Naive thymus-derived CD4-positive, alpha-beta T cell (primary cell): ENCODE results near the gene NTF3. TPM values are rescaled to one million over a fixed set of nuclear protein-coding genes. Genes with fewer than 3 reads are reported as not detected.

Experiments used
- ATAC-seq: fragments of 150-1000 bp; cut with Tn5 transposase; 2 replicates; pipeline ENCODE4 v1.10.0; 2021; ENCODE audit warnings: mild to moderate bottlenecking, moderate library complexity
- CTCF ChIA-PET: fragments of 350-600 bp; sonication (Branson Sonifier 250); formaldehyde crosslinking; loops from one replicate; lab custom pipeline; 2021; ENCODE audit warnings: antibody characterized with exemption; lab: Charles Lee
- POLR2A ChIA-PET: fragments of 350-600 bp; sonication (Branson Sonifier 250); formaldehyde crosslinking; loops from one replicate; lab custom pipeline; 2021; ENCODE audit warnings: antibody characterized with exemption, inconsistent platforms; lab: Charles Lee
- DNase-seq, 9 donors: peaks; one replicate each; pipeline versions ENCODE4 v3.0.0 to v3.0.0-alpha.2; 2020 to 2022; ENCODE audit warnings: mixed read lengths in 1 of 9
- H3K27ac ChIP-seq: one replicate; pipeline ENCODE4 v1.7.0; 2013; ENCODE audit warnings: mild to moderate bottlenecking, low read depth, low read length, moderate library complexity
- H3K27me3 ChIP-seq, 2 donors: one replicate each; pipeline ENCODE4 v1.7.0; 2013; ENCODE audit warnings: low read length in 2 of 2, mild to moderate bottlenecking in 2 of 2, moderate library complexity in 2 of 2; ENCODE audit not compliant: control insufficient read depth in 2 of 2, insufficient read depth in 2 of 2
- H3K36me3 ChIP-seq, 3 experiments: 1 replicate in 2 of 3; 2 replicates in 1 of 3; pipeline ENCODE4 v1.7.0; 2013; ENCODE audit warnings: low read length in 3 of 3, mild to moderate bottlenecking in 3 of 3, moderate library complexity in 1 of 3; ENCODE audit not compliant: insufficient read depth in 3 of 3, control insufficient read depth in 2 of 3
- H3K4me1 ChIP-seq, 2 donors: one replicate each; pipeline ENCODE4 v1.7.0; 2013; ENCODE audit warnings: low read length in 2 of 2, mild to moderate bottlenecking in 2 of 2, moderate library complexity in 1 of 2; ENCODE audit not compliant: control insufficient read depth in 2 of 2, insufficient read depth in 2 of 2
- H3K4me3 ChIP-seq: 2 replicates; pipeline ENCODE4 v1.7.0; 2013; ENCODE audit warnings: mild to moderate bottlenecking, low read length
- H3K9me3 ChIP-seq, 3 experiments: 1 replicate in 2 of 3; 2 replicates in 1 of 3; pipeline ENCODE4 v1.7.0; 2013; ENCODE audit warnings: low read length in 3 of 3; ENCODE audit not compliant: control insufficient read depth in 2 of 3
- H3K27ac Mint-ChIP-seq, 9 donors: one replicate each; pipeline ENCODE4 v1.8.0; 2020 to 2022; ENCODE audit warnings: mixed read lengths in 9 of 9, mild to moderate bottlenecking in 8 of 9, moderate library complexity in 5 of 9, inconsistent platforms in 2 of 9
- H3K27me3 Mint-ChIP-seq, 5 donors: one replicate each; pipeline ENCODE4 v1.8.0; 2021 to 2022; ENCODE audit warnings: mixed read lengths in 5 of 5, mild to moderate bottlenecking in 1 of 5
- H3K36me3 Mint-ChIP-seq, 5 donors: one replicate each; pipeline ENCODE4 v1.8.0; 2020 to 2022; ENCODE audit warnings: mixed read lengths in 5 of 5, mild to moderate bottlenecking in 3 of 5, inconsistent platforms in 1 of 5
- H3K4me1 Mint-ChIP-seq, 7 donors: one replicate each; pipeline ENCODE4 v1.8.0; 2020 to 2022; ENCODE audit warnings: mixed read lengths in 7 of 7, mild to moderate bottlenecking in 3 of 7, inconsistent platforms in 1 of 7
- H3K4me3 Mint-ChIP-seq, 10 donors: one replicate each; pipeline ENCODE4 v1.8.0; 2020 to 2022; ENCODE audit warnings: mild to moderate bottlenecking in 10 of 10, mixed read lengths in 10 of 10, moderate library complexity in 6 of 10, inconsistent platforms in 2 of 10
- H3K9me3 Mint-ChIP-seq, 11 donors: one replicate each; pipeline ENCODE4 v1.8.0; 2020 to 2022; ENCODE audit warnings: mixed read lengths in 11 of 11, mild to moderate bottlenecking in 4 of 11, inconsistent platforms in 1 of 11, moderate library complexity in 1 of 11
- intact Hi-C, 2 donors: fragments of 100-400 bp; cut with micrococcal nuclease; formaldehyde crosslinking; loops; one replicate each; pipeline ENCODE4 v1.15.1; 2023
- polyA plus RNA-seq, 2 donors: library from polyadenylated mRNA; unstranded; fragments of 300-500 nt; fragmentation: Illumina TruSeq; gene quantifications; one replicate each; pipeline ENCODE4 v1.2.3, GENCODE V29; 2021
- total RNA-seq, 6 experiments: library from RNA in 5 of 6; stranded (reverse) in 5 of 6; gene quantifications; 1 replicate in 5 of 6; 2 replicates in 1 of 6; pipeline ENCODE4 v1.2.3 and lab custom pipeline; 2021 to 2026

The NTF3 gene
- total and polyA plus RNA-seq, 7 experiments from 2014 or later = not detected

DNA sequence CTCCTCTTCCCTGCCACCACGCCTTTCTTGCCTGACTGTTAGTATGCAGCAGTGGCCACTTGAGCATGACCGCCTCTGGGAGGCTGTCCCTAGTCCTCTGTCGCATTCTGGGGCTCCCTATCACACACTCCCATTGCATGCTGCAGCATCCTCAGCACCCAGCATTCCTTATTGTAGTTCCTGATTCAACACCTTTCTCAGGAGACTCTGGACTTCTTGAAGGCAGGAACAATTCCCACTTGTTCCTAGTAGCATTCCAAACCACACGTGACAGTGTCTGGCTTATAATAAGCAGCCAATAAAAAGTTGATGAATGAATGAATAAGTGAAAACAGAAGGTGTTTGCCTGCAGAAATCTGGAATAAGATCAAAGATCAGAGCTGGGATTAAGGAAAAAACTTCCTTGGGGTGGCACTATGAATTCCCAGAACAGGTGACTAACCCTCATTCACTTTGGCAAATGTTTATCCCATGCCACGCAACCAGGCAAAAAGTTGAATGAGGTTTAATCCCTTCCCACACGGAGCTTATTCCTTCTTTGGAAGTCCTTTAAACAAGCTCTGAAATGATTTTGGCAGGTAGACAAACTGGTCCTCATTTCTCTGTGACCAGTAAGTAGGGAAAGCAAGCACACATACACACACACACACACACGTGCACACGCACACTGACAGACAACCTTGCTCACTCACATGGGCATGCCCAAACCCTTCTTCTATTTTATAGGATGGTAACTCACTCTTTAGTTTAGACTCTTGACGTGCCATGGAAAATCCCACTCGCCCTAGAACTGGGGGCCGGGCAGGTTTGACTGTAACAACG is 26.5 kb downstream of the NTF3 start:
- DNase-seq (no peak), ATAC-seq (no peak)
- no peak overlapping the region for H3K4me3 Mint-ChIP-seq
- H3K4me1 Mint-ChIP-seq = peaks cover 5 to 17% (median 12%) of the 10 kb centered on the region in 7 donors
- H3K27me3 Mint-ChIP-seq = peaks cover 0 to 9% (median 3%) of the 10 kb centered on the region in 5 donors
- no peaks in the 10 kb centered on the region for H3K36me3 Mint-ChIP-seq
- peaks cover 0 to 2% (median 0%) of the 10 kb centered on the region in 11 donors for H3K9me3 Mint-ChIP-seq
- ChIA-PET POLR2A (no interaction called here), CTCF (no interaction called here)
- Histone ChIP-seq H3K9me3 (no peaks in the 10 kb centered on the region), H3K4me3 (no peak overlapping the region), H3K4me1 (no peaks in the 10 kb centered on the region), H3K27me3 (no peaks in the 10 kb centered on the region), H3K36me3 (no peaks in the 10 kb centered on the region), H3K27ac (no peak overlapping the region)
- intact Hi-C loops = no loop called here
- H3K27ac Mint-ChIP-seq = peak overlapping the region in 1 of 9 donors; percentile 8

DNA sequence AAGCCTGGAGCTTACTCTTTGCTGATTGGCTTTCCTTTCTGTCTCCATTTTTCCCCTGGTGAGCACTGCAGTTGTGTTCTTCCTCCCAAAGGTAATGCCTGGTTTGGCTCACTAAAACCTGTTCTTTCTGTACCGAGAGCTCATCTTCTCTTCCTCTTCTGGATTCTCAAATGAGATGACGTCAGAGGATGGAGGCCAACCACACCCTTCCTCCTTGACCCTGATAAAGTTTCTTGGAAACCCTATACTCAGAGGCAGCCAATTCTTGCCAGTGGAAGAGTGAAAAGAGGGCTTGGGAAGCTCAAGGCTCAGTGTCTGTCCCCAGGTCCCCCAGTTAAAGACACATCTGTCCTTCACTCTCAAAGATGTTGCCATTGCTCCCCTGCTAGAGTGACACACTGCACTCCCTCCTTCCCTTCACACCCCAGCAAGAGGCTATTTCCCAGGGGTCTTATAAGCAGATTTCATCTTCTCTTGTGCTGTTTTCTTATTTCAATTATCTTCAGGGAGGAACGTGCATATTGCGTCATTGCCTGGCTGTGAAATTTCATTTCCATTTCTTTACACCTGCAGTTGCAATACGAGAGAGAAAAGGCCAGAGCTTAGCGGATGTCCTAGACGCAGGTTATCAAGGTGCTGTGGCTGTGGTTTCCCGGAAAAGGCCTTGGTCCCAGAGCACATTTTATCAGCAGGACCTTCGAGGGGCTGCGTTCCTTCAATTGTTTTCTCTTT is 27.3 kb downstream of the NTF3 start:
- Mint-ChIP-seq H3K4me1 (peaks cover 5 to 17% (median 12%) of the 10 kb centered on the region in 7 donors), H3K27me3 (peaks cover 0 to 7% (median 0%) of the 10 kb centered on the region in 5 donors), H3K27ac (no peak overlapping the region), H3K9me3 (no peaks in the 10 kb centered on the region), H3K4me3 (no peak overlapping the region), H3K36me3 (no peaks in the 10 kb centered on the region)
- ATAC-seq (no peak), DNase-seq (no peak)
- H3K4me3 ChIP-seq = no peak overlapping the region
- no peaks in the 10 kb centered on the region for H3K27me3 ChIP-seq
- H3K9me3 ChIP-seq = no peaks in the 10 kb centered on the region
- H3K36me3 ChIP-seq = no peaks in the 10 kb centered on the region
- CTCF ChIA-PET = no interaction called here
- intact Hi-C loops = no loop called here
- POLR2A ChIA-PET = no interaction called here
- no peak overlapping the region for H3K27ac ChIP-seq
- H3K4me1 ChIP-seq = no peaks in the 10 kb centered on the region

DNA sequence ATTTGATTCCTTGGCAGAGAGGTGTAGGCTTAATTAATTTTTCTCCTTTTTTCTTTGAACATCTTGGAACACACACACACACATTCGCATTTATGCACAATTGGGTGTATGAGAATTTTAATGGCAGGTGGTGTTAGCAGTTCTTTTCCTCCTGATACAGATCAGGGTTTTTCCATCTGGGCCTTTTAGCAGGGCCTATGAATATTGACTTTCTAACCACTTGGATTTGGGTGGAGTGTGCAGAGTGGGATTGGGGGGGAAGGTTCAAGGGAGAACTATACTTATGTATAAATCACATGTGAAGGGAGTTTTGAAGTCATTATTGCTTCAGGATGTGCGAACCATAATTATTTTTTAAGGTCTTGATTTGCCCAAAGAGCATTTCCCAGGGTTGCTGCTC is 28.9 kb downstream of the NTF3 start:
- intact Hi-C loops = no loop called here
- no peak overlapping the region for H3K4me3 Mint-ChIP-seq
- no peaks in the 10 kb centered on the region for H3K4me1 ChIP-seq
- H3K27me3 Mint-ChIP-seq = peaks cover 0 to 7% (median 0%) of the 10 kb centered on the region in 5 donors
- H3K36me3 Mint-ChIP-seq = no peaks in the 10 kb centered on the region
- no peaks in the 10 kb centered on the region for H3K27me3 ChIP-seq
- no peak overlapping the region for H3K27ac Mint-ChIP-seq
- POLR2A ChIA-PET = no interaction called here
- H3K27ac ChIP-seq = no peak overlapping the region
- peaks cover 5 to 17% (median 12%) of the 10 kb centered on the region in 7 donors for H3K4me1 Mint-ChIP-seq
- CTCF ChIA-PET = no interaction called here
- H3K4me3 ChIP-seq = no peak overlapping the region
- ATAC-seq (no peak), DNase-seq (no peak)
- H3K9me3 Mint-ChIP-seq = no peaks in the 10 kb centered on the region
- no peaks in the 10 kb centered on the region for H3K36me3 ChIP-seq
- no peaks in the 10 kb centered on the region for H3K9me3 ChIP-seq

GRCh38 chr12:5461966-5462365 is 30.1 kb downstream of the NTF3 start:
- no peaks in the 10 kb centered on the region for H3K9me3 Mint-ChIP-seq
- Histone ChIP-seq H3K27me3 (no peaks in the 10 kb centered on the region), H3K9me3 (no peaks in the 10 kb centered on the region), H3K27ac (no peak overlapping the region), H3K4me1 (no peaks in the 10 kb centered on the region), H3K4me3 (no peak overlapping the region), H3K36me3 (no peaks in the 10 kb centered on the region)
- intact Hi-C loops = no loop called here
- peaks cover 5 to 13% (median 8%) of the 10 kb centered on the region in 7 donors for H3K4me1 Mint-ChIP-seq
- no peak overlapping the region for H3K27ac Mint-ChIP-seq
- DNase-seq (no peak), ATAC-seq (no peak)
- no peaks in the 10 kb centered on the region for H3K36me3 Mint-ChIP-seq
- no peak overlapping the region for H3K4me3 Mint-ChIP-seq
- POLR2A ChIA-PET = no interaction called here
- H3K27me3 Mint-ChIP-seq = peaks cover 0 to 7% (median 0%) of the 10 kb centered on the region in 5 donors
- CTCF ChIA-PET = no interaction called here

DNA sequence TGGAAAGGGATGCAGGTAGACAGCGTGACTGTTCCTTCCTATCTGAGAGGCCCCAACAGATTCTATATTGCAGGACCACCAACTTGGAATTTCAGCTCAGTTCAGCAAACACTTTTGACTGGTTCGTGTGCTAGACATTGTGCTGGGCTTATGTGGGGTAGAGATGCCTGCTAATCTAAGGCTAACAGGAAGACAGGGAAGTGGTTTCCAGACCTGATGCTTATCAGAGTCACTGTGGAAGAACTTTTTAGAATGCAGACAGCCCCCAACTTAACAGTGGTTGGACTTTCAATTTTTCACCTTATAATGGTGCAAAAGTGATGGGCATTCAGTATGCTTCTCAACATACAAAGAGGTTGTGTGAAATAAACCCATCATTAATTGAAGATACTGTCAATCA is 32.2 kb downstream of the NTF3 start:
- H3K9me3 ChIP-seq = no peaks in the 10 kb centered on the region
- no peak overlapping the region for H3K4me3 ChIP-seq
- no peak overlapping the region for H3K4me3 Mint-ChIP-seq
- DNase-seq = no peak
- H3K4me1 Mint-ChIP-seq = peaks cover 0 to 2% (median 0%) of the 10 kb centered on the region in 7 donors
- peaks cover 0 to 11% (median 5%) of the 10 kb centered on the region in 5 donors for H3K27me3 Mint-ChIP-seq
- H3K27me3 ChIP-seq = no peaks in the 10 kb centered on the region
- H3K9me3 Mint-ChIP-seq = no peaks in the 10 kb centered on the region
- ChIA-PET CTCF (no interaction called here), POLR2A (no interaction called here)
- no peak overlapping the region for H3K27ac Mint-ChIP-seq
- H3K36me3 ChIP-seq = no peaks in the 10 kb centered on the region
- H3K27ac ChIP-seq = no peak overlapping the region
- H3K4me1 ChIP-seq = no peaks in the 10 kb centered on the region
- no peaks in the 10 kb centered on the region for H3K36me3 Mint-ChIP-seq
- ATAC-seq = no peak
- intact Hi-C loops = no loop called here

DNA sequence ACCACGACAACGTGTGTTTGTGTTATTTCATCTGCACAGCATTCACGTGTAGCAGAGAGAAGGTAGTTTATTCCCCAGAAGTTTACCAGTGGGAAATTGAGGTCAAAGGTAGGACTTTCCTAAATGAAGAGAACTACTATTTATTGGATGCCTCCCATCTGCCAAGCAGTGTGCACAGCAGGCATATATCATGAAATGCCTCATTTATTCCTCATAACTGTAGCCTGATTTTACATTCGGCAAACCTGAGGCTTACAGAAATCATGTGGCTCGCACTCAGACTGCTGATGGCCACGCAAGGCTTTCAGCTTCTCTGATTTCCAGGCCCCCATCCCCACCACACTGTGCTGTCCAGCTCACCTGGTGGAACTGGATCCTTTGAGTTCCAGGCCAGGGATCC is 33.5 kb downstream of the NTF3 start:
- H3K4me3 Mint-ChIP-seq = no peak overlapping the region

More for the DNA sequence above, 33.5 kb downstream of the NTF3 start:
- no peak overlapping the region for H3K27ac ChIP-seq
- H3K9me3 ChIP-seq = no peaks in the 10 kb centered on the region
- peaks cover 0 to 13% (median 6%) of the 10 kb centered on the region in 5 donors for H3K27me3 Mint-ChIP-seq
- no peaks in the 10 kb centered on the region for H3K4me1 Mint-ChIP-seq
- H3K27me3 ChIP-seq = no peaks in the 10 kb centered on the region
- no peaks in the 10 kb centered on the region for H3K36me3 Mint-ChIP-seq
- ATAC-seq (no peak), DNase-seq (no peak)
- ChIA-PET POLR2A (no interaction called here), CTCF (no interaction called here)
- no peaks in the 10 kb centered on the region for H3K36me3 ChIP-seq
- H3K4me1 ChIP-seq = no peaks in the 10 kb centered on the region
- intact Hi-C loops = no loop called here
- H3K4me3 ChIP-seq = no peak overlapping the region
- H3K27ac Mint-ChIP-seq = no peak overlapping the region
- H3K9me3 Mint-ChIP-seq = no peaks in the 10 kb centered on the region
